HG02884 (cell line): ENCODE data around the gene C16orf92.

Source experiments
- ATAC-seq: cut with Tn5 transposase; IDR thresholded peaks from one replicate; pipeline ENCODE4 v1.9.1; 2021; ENCODE audit warnings: mild to moderate bottlenecking, moderate library complexity; ENCODE audit not compliant: unreplicated experiment

C16orf92 gene

GRCh38 chr16:29988346-29989075, 34.5 kb upstream of the C16orf92 start:
- ATAC-seq: no peak

DNA sequence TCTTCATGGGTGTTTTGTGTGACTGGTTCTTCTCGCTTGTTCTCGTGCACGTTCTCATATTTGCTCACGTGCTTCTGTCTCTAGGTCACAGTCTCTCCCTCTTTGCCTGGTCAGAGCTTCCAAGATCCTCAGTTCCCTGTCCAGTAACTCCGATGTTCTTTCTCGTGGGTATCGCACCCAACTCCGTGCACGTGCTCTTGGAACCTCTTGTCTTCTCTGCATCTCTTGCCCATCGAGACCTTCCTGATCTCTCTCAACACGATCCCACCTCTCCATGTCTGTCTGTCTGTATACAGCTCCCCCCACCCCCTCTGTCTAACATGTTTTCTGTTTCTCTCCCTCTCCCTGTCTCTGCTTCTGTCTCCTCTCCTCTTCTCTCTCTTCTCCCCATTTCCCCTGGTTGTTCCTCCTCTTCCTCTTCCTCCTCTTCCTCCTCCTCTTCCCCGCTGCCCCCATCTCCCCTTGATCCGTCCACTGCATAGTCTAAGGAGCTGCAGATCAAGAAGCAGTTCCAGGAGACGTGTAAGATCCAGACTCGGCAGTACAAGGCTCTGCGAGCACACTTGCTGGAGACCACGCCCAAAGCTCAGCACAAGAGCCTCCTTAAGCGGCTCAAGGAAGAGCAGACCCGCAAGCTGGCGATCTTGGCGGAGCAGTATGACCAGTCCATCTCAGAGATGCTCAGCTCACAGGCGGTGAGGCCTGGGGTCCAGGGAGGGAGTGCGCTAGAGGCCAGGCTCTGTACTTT, 33.7 kb upstream of the C16orf92 start:
- no peak for ATAC-seq

GRCh38 chr16:29990034-29990433, 33.0 kb upstream of the C16orf92 start:
- no peak for ATAC-seq

- no peak for ATAC-seq
Observed at GRCh38 chr16:29990883-29991570, 32.0 kb upstream of the C16orf92 start.

DNA sequence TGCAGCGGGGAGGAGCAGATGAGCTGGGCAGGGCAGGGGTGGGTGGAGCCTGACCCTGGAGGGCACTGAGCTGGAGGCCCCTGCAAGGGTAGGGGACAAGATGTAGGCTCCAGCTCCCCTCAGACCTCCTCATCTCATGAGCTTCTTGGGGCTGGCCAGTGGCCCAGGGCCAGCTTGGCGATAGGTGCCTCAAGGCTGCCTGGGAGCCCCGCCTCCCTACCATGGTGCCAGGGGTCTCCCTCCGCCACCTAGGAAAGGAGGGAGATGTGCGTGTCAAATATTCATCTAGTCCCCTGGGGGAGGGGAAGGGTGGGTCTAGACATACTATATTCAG, 31.5 kb upstream of the C16orf92 start:
- no peak for ATAC-seq

DNA sequence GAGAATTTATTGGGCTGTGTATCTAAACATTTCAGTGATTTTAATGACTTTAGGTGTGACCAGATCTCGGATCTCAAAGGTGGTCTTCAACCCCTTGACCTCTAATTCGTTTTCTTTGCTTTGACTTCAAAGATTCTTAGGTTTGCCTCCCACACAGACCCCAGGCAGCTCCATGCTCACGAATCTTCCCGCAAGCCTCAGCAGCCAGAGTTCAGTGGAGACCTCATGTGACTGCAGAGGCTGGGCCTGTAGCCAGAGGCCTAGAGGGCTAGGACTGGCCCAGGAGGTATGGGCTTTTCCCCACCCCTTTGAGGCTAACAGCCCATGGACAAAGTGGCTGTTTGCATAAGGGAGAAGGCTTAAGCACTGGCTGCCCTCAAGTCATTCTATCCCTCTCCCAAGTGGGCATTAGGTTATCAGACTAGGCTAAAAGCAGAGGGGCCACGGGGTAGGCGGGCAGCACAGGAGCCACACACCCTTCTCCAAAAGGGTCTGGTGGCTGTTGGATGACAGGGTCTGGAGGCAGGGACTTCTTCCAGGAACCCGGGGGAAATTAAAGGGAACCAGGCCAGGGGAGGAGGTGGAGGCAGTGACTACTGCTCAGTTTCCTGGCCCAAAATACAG, 30.5 kb upstream of the C16orf92 start:
- no peak for ATAC-seq

DNA sequence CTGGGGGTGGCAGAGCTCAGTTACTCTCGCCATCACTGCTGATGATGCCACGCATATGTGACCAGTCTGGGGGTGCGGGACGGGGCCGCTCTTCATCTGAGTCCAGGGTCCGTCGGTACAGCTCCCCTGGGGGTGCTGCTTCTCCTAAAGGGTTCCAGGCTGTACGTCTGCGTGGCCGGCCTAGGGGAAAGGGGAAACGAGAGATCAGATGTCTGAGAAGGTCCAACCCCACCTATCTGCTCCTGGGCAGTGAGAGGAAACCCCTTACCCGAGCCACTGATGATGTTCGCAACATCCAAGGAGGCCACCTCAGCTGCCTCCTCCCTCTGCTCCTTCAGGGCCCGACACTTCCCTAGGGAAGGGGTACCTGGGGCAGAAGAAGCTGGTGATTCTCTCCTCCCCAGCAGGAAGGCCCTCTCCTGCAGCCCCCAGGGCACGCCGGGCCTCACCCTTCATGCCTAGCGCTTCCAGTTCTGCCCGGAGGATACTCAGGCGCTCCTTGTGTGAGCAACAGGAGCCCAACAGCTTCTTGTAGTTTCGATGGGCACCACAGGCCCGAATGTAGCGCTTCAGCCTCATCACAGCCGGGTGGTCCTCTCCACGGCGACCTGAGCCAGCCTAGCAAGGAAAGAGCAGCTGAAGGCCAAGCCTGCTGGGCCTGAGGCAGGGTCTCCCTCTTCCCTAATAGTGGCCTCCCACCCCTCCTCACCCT, 29.7 kb upstream of the C16orf92 start:
- no peak for ATAC-seq

DNA sequence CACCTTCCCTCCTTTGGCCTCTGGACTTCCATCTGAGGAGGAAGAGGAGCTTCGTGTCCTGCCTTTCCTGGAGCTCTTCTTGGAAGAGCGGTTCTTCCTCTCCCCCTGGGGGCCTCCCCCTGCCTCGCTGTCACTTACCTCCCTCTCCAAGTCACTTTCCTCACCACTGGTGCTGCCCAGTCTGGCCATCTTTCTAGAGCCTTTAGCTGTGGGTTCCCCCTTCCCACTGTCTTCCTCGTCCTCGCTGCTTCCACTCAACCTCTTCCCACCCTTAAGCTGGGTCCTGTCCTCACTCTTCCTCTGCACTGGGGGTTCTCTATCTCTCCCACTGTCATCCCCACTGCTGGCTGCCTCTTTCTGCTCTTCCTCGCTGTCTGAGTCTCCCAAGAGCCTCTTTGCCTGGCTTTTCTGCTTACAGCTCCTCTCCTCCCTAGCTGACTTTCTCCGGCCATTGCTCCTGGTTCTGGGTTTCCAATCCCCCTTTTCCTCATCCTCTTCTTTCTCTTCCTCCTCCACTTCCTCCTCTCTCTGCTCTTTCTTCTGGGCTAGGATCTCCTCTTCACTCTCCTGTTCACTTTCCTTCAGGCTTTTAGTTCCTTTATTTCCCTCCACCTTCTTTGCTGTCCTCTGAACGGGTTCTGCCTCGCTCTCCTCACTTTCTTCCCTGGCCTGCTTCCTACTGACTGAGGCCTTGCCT, 28.9 kb upstream of the C16orf92 start:
- ATAC-seq: no peak

- ATAC-seq: peak; percentile 36
Observed at GRCh38 chr16:29994600-29995323, 28.2 kb upstream of the C16orf92 start.

DNA sequence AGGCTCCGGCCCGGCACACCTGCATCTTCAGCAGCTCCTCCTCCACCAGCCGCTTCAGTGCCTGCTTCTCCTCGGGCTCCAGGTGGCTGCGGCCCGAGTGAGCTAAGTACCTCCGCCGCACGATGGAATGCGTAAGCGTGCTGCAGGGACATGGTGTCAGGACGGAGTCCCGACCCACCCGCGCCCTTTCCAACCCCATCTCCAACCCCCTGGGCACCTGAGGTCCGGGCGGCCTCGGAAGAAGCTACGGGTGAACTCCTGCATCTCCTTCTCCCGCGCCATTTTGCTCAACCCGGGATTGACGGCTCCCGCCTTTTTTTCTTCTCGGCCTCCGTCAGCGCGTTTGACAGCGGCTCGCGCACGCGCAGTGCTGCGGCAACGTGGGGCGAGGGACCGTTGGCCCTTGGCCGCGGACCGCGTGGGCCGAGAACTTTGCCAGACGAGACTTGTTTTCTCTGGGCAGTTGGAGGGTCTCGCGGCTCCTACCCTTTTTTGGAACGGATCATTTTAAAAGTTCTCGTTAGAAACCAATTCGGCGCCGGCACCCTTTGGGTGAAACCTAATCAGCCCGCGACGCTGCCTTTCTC, 27.6 kb upstream of the C16orf92 start, which contains the start of gene HIRIP3:
HIRIP3 (minus strand) TSS at position 294 of the 587 bp plus-strand sequence; CDS start at position 282, 12 bp downstream.
- ATAC-seq: peak; percentile 37

DNA sequence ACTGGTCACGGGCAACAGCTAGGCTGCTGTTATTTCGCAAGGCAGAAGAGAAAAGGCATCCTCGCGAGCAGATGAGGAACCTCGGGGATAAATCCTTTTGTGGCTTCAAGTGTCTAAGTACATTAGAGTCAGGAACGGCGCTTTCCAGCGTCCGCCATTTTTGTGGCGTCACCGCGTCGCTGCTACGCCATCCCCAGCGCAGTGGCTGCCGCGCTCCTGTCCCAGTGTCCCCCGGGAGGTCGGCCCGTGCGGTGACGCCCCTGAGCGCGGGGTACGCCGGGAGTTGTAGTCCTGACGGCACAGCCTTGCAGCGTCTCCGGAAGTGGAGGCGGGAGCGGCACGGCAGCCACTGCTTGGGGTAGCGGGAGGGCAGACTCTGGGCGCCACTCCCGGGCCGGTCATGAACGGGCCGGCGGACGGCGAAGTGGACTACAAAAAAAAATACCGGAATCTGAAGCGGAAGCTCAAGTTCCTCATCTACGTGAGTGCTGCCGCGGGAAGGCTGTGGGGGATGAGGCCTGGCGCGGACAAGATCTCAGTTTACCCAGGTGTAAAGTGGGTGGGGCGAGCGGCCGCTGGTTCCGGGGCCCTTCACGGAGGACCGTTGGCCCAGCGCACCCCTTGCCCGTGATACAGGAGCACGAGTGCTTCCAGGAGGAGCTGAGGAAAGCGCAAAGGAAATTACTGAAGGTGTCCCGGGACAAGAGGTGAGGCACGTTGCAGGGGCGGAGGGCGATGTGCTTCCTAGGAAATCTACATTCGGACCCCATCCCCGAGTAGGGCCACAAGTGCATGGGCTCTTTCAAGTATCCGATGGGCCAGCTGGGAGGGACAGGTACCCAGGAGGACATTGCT, 26.9 kb upstream of the C16orf92 start, which contains the start of gene INO80E:
INO80E (plus strand) TSS at position 331 of the 855 bp plus-strand sequence; CDS start at position 401, 70 bp downstream.
- peak; percentile 85 for ATAC-seq

GRCh38 chr16:29996766-29997250, 26.2 kb upstream of the C16orf92 start:
- ATAC-seq: no peak

- no peak for ATAC-seq
Observed at GRCh38 chr16:29999605-30000004, 23.4 kb upstream of the C16orf92 start.

DNA sequence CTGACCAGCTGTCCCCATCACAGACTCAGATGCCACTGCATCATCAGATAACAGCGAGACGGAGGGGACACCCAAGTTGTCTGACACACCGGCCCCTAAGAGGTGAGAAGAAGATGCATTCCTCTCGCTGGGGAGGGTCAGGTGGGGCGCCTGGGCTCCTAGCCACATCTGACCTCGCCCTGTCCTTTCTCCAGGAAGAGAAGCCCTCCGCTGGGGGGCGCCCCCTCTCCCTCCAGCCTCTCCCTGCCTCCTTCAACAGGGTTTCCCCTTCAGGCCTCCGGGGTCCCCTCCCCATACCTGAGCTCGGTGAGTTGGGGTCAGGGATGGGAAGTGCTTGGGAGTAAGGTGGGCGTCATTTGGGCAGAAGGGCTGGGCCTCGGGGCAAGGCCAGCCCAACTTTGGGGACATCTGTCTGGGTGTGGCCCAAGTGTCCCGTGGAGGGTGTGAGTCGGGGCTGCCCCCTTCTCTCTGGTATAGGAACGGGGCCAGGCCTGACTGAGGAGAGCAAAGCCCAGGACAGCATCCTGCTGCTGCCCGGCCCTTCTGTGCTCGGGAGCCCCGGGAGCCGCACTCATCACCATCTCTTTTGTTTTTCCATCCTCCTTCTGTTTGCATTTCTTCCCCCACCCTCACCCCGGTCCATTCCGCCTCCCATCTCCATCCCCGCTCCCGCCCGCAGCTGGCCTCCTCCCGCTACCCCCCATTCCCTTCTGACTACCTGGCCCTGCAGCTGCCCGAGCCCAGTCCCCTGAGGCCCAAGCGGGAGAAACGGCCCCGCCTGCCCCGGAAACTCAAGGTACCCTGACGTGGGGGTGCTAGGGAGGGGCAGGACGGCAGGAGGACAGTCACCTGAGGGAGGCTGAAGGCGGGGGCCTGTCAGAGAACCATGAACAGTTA, 22.0 kb upstream of the C16orf92 start:
- no peak for ATAC-seq

- no peak for ATAC-seq
Observed at GRCh38 chr16:30002614-30003346, 20.2 kb upstream of the C16orf92 start.
